ENCODE results near the gene RFC4. TPM values are rescaled to one million over a fixed set of nuclear protein-coding genes. Genes with fewer than 3 reads are reported as not detected.

The RFC4 gene
- total and polyA plus RNA-seq, 12 donors: 5.3 to 30.6 (median 9.1) TPM

GRCh38 chr3:186754006-186754405, 52.3 kb downstream of the RFC4 start:
- DNase-seq: no peak
- Histone ChIP-seq H3K4me1 (replicated peaks in 1 of 2) (peaks cover 0 to 5% of the 10 kb centered on the region in 2 donors), H3K27me3 (no peaks in the 10 kb centered on the region), H3K27ac (no peak overlapping the region), H3K4me3 (no peak overlapping the region), H3K36me3 (replicated peaks in 1 of 2) (no peaks in the 10 kb centered on the region), H3K9me3 (replicated peaks in 1 of 3) (no peaks in the 10 kb centered on the region)
- TF ChIP-seq POLR2A (IDR thresholded peaks at IDR 0.05): no peak
- no peak for TF ChIP-seq CTCF (IDR thresholded peaks at IDR 0.05)
- intact Hi-C loops (cut with DNase I): no loop called here
- WGBS, 4 donors: 78 to 89% (median 82%) methylated on average over 7 of the region's 7 CpGs

- H3K4me1 ChIP-seq (replicated peaks in 1 of 2): peaks cover 0 to 5% of the 10 kb centered on the region in 2 donors
- H3K9me3 ChIP-seq (replicated peaks in 1 of 3): no peaks in the 10 kb centered on the region
These were observed 54.8 kb downstream of the RFC4 start for GRCh38 chr3:186751480-186751879.

GRCh38 chr3:186750316-186750715, 56.0 kb downstream of the RFC4 start:
- no peak for DNase-seq
- Histone ChIP-seq H3K27ac (no peak overlapping the region), H3K9me3 (replicated peaks in 1 of 3) (no peaks in the 10 kb centered on the region), H3K36me3 (replicated peaks in 1 of 2) (no peaks in the 10 kb centered on the region), H3K4me3 (no peak overlapping the region), H3K4me1 (replicated peaks in 1 of 2) (peaks cover 0 to 5% of the 10 kb centered on the region in 2 donors), H3K27me3 (no peaks in the 10 kb centered on the region)
- intact Hi-C loops (cut with DNase I): no loop called here
- TF ChIP-seq CTCF (IDR thresholded peaks at IDR 0.05) (no peak), POLR2A (IDR thresholded peaks at IDR 0.05) (no peak)
- WGBS, 4 donors: 77 to 89% (median 85%) methylated on average over 2 of the region's 2 CpGs

More at GRCh38 chr3:186751480-186751879, 54.8 kb downstream of the RFC4 start:
- DNase-seq: no peak
- no peak overlapping the region for H3K27ac ChIP-seq
- H3K36me3 ChIP-seq (replicated peaks in 1 of 2): no peaks in the 10 kb centered on the region
- 49 to 81% (median 71%) methylated on average over 3 of the region's 3 CpGs for WGBS, 4 donors
- no peaks in the 10 kb centered on the region for H3K27me3 ChIP-seq
- no peak overlapping the region for H3K4me3 ChIP-seq
- intact Hi-C loops (cut with DNase I): no loop called here
- TF ChIP-seq CTCF (IDR thresholded peaks at IDR 0.05) (no peak), POLR2A (IDR thresholded peaks at IDR 0.05) (no peak)

GRCh38 chr3:186746008-186746407, 60.3 kb downstream of the RFC4 start:
- intact Hi-C loops (cut with DNase I): no loop called here
- H3K4me3 ChIP-seq: no peak overlapping the region
- H3K27me3 ChIP-seq: no peaks in the 10 kb centered on the region
- H3K36me3 ChIP-seq (replicated peaks in 1 of 2): no peaks in the 10 kb centered on the region
- 33 to 37% (median 36%) methylated on average over 9 to 10 of the region's 10 CpGs for WGBS, 4 donors
- DNase-seq: peak in 6 of 7 donors; percentile 19 to 64 (median 32)
- H3K27ac ChIP-seq: peak overlapping the region in 1 of 5 donors; percentile 14
- TF ChIP-seq CTCF (IDR thresholded peaks at IDR 0.05) (no peak), POLR2A (IDR thresholded peaks at IDR 0.05) (no peak)
- no peaks in the 10 kb centered on the region for H3K4me1 ChIP-seq (replicated peaks in 1 of 2)
- no peaks in the 10 kb centered on the region for H3K9me3 ChIP-seq (replicated peaks in 1 of 3)
